ENCODE data around the gene SORBS2.
A peak's percentile ranks its signal among the peaks of the same experiment; 100 is the strongest.

SORBS2 gene

DNA sequence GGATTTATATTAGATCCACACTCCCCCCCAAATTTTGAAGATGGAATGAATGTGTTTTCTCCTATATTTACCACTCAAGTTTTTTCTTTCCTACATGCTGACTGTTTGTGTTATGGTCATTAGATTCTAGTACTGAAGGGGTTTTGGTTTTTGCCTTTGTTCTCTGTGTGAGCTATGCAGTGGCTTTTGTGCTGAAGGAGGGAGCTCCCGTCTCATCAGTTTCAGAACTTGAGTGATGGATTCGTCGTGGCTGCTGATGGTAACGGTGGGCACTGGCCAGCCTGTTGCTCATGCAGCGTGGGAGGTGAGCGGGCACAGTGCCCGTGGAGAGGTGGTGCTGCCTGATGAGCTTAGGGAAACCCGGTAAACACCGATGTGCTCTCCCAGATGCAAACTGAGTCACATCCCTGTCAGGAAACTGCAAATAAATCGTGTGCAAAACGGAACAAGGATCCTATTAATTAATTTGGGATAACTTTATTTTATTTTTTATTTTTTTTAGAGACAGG, 101.5 kb downstream of the SORBS2 start:
- DNase-seq, result no peak

DNA sequence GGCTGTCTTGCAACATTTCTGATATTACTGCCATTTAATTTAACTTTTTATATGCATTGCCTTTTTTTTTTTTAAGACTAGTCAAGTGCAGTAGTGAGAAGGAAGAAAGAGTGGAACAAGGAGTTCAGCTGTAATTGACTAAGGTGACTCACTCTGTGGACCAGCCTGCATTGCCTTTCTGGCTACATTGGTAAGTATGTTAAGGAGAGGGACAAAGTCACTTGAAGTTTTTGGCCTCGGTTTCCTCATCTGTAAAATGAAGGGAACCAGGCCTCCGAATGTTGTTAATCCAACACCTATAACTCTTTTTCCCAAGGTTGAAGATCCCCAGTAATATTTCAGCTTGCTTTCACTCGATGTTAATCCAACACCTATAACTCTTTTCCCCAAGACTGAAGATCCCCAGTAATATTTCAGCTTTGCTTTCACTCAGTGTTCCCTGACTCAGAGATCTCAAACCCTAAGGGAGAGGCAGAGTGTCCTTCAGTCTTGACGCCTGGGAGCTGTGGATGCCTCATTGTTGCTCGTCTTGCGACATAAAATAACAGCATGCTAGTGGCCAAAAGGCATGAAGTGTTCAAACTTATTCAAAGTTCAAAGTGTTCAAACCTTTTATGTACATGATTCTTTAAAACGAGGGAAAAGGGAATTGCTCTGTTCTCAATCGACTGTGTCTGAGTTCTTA, 102.0 kb downstream of the SORBS2 start:
- no peak for DNase-seq

DNA sequence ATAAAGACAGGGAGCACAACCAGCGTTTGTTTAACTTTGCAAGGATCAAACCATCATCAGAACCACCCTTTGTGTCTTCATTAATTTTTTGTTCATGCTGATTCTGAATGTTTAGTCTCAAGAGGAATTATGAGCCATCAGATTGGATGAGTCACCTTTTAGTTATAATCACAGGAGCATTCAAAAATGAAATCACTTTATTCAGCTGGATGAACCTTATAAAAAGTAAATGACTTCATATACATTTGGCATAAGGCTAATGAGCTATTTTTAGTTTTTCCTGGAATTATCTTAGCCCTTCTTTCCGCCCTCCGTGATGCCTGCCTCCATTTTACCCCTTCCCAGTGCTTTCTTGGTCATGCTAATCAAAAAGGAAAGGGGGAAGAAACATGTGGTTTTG, 103.6 kb downstream of the SORBS2 start:
- DNase-seq, result no peak

DNA sequence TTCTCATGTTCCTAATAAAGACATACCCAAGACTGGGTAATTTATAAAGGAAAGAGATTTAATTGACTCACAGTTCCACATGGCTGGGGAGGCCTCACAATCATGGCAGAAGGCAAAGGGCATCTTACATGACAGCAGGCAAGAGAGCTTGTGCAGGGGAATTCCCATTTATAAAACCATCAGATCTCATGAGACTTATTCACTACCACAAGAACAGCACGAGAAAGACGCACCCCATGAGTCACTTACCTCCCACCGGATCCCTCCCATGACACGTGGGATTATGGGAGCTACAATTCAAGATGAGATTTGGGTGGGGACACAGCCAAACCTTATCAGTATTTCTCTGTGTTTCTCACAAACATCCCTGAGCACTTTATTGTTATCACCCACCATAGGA, 104.4 kb downstream of the SORBS2 start:
- peak in 1 of 2 donors; percentile 17 for DNase-seq

DNA sequence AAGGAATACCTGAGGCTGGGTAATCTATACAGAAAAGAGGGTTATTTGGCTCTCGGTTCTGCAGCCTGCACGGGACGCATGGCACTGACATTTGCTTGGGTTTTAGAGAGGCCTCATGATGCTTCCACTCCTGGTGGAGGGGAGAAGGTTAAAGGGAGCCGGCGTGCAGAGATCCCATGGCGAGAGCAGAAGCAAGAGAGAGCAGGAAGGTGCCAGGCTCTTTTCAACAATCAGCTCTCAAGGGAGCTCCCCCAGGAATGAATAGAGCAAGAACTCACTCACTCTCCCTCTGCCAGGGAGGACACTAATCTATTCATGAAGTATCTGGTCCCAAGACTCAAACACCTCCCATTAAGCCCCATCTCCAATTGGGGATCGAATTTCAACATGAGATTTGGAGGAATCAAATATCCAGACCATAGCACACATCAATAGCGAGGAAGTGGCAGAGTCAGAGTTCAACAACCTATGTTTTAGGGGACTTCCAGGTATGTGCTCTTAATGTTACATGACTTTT, 109.8 kb downstream of the SORBS2 start:
- no peak for DNase-seq

DNA sequence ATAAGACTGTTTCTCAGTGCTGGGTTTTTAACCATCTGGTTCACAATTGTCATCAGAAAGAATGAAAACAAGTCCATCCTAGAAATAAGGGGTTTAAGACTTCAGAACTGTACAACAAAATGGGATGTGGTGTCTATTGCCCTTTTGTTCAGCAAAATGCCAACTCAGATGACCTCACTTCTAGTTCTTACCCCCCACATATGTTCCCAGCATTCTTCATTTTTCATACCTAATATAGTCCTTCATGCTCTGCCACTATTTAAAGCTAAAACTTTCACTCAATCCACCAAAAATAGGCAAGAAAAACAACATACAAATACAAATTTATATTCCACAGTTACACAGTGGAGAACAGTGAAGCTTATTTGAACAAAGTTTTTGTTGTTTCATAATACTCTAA, 111.4 kb downstream of the SORBS2 start:
- no peak for DNase-seq

DNA sequence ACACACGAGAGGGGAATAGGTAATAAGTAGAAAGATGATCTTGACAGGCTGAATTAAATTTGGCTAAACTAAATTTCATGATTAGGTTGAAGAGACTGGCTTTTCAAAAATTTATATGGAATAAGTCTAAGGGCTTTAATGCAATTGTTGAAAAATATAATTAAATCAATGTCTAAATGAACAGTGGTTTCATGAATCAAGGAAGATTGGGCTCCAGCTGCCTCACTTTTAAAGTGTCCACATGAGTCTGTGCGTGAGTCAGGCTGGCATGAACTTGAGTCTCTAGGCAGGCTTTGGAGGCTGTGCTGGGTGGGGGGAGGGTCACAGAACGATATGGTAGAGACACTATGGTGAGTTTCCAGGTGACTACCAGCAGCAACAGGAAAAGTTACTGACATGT, 111.9 kb downstream of the SORBS2 start:
- no peak for DNase-seq

DNA sequence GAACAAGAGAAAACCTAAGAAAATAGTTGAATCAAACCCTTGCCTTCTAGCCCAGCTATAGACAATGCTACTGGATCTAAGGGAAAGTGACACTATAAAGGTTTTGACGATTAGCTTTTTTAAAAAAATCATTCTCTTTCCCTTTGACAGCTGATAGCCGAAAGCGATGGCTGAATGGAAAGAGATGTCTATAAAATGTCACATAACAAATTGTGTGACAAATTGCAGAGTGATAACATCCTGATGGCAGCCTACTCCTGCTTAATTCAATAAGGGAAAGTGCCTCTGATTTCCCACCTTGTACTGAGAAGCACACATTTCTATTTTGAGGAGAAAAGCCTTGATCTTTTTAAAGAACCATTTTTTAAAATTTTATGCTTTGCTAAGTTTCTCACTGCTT, 114.5 kb downstream of the SORBS2 start:
- no peak for DNase-seq

DNA sequence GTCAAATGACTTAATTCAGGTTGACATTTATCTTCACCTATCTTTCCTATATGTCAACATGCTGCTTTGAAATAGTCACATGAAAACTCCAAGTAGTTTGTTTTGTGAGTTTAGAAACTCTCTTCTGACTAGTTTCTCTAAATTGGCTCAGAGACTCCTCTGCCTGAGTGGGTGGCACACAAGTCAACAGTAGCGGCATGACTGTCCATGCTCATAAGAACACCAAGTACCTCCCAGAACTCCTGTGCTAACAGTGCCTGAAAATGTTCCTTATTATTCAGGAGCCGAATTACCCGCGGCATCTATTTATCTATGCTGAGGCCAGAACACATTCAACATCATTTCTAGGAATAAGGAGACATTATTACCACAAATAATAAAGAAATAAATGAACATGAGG, 116.3 kb downstream of the SORBS2 start:
- no peak for DNase-seq

DNA sequence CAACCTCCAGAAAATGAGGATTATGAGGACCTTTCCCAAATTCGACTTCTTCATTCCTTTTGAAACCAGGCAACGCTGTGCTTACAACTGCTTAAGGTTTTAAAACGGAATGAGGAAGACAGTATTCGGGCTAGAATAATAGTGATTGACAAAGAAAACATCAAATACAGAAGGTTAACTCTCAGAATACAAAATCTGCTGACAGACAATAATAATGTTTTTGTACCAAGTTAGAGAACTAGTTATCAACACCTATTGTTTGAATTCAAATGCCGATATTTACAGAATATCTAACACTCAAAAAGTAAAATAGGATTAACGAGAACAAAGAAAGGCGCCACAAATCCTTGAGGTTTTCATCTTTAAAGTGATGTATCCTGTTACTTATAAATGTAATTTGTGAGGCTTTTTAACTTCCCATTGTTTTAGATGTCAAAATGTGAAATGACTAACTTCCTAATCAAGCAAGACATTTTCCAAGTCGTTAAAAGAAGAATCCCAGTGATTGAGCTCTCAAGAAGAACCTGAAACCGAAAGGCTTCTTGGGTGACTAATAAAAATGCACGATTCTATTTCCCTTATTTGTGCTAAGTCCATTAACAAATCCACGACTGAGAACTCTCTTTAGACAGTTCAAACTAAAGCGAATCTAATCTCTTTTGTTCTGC, 118.3 kb downstream of the SORBS2 start:
- DNase-seq, result no peak

DNA sequence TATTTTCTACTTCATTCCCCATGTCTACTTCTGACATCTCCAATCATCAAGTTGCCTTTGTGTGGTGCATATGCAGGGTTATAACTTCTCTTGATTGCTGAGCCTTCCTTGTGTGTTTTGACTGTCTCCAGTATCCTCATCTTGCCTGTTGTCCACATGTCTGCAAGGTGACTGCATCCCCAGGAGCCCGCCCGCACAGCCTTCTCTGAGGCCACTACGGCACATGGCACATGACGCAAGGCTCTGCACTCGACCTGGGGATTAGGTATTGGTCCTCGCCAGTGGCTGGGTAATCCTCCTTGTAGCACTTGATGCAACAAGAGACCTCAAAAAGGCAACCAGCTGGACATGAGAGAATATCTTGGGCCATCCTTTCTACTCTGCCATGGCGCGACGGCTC, 122.6 kb downstream of the SORBS2 start:
- no peak for DNase-seq

DNA sequence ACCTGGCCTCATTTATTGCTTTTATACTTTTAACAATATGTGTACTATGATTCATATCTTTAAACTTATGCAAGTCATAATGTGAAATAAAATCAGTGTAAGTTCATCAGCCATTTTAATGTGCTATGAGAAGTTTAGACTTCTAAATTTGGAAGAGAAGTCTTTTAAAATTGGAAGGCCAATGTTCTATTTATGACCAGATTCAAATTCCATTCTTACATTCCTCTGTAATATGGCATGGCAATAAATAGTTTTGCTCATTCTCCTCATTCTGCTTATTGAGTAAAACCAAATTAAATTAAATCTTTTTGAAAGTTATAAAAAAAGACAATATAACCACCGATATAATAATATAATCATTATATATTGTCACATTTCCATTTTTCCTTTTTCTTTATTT, 126.2 kb downstream of the SORBS2 start:
- no peak for DNase-seq

DNA sequence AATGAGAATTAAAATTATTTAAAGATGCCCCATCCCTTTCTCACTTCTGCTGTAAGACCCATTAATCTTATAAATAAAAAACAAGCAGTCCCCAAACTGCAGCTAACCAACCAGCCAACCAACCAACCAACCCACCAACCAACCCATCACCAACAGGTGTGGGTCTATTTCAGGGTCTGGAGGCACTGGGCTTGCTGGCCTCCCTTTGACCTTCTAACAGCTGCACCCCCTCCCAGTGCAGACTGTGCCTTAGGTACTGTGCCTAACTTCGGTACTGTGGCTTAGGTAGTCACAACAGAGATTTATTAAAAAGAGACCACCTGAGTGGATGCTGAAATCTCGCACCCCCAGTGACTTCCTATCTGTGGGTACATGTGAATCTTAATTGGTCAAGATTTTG, 128.1 kb downstream of the SORBS2 start:
- no peak for DNase-seq

DNA sequence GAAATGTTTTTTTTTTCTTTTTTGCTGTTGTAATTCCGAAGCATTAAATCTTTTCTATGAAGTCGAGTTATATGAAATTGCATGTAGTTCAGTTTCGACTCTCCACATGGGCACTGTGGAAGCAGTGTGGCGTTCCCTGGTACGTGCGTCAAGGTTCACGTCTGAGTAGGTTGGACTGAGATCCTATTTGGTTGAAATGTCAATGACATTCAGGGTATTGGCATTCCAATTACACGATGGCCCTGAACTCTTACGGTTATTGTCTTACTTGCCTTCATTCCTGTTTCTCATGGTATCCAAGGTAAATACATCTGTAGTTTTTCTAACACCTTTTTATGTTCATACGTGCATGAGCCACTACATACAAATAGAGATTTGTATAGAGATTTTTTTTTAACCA, 128.8 kb downstream of the SORBS2 start:
- no peak for DNase-seq

DNA sequence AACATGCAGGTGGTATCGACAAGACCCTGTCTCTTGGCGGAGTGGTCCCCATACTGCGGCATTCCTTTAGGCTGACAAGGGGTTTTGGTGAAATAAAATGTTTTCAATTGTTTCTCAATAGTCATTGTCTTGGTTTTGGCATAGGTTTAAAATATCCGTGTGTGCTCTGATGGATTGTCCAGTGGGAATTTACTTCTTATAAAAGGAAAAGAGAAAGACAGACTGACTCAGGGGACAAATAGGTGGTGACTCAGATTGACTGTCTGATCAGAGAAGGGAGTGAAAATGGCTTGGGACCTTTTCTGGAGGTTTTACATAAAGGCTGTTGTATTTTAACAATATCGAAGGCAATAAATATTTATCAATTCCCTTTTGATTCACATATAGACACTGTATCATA, 129.8 kb downstream of the SORBS2 start:
- DNase-seq, result no peak

DNA sequence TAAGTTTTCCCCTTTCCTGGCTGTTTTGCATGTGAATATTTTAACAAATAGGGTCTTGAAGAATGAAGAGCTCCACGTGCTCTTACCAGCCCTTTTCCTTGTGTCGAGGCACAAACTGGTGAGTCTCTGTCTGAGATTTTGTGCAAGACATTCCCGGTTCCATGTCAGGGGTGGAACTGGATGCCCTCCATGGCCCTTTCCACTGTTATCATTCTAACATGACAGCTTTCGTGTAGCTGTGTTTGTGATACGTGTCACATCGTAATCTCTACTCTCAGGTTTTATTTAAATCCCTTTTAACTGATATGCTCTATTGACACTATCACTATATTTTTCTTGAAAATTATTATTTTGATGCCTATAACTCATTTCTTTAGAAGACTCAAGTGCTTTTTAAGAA, 130.4 kb downstream of the SORBS2 start:
- no peak for DNase-seq

DNA sequence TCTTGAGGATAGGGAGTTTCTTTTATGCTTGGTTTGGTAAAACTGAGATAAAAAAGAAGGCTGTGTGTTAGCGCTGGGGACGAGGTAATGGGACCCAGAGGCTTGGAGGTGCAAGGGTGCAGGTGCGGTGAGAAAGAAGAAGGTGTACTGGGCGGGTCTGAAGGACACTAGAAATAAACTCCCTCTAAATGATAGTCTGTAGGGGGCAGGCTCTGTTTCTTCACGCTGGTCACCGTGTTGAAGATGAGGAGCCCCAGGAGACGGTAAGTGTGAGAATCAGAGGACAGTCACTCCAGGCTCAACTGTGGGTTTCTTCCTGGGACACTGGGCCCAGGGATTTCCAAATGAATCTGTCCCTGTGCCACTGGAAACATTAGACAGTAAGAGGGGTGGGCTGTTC, 131.4 kb downstream of the SORBS2 start:
- DNase-seq, result no peak

DNA sequence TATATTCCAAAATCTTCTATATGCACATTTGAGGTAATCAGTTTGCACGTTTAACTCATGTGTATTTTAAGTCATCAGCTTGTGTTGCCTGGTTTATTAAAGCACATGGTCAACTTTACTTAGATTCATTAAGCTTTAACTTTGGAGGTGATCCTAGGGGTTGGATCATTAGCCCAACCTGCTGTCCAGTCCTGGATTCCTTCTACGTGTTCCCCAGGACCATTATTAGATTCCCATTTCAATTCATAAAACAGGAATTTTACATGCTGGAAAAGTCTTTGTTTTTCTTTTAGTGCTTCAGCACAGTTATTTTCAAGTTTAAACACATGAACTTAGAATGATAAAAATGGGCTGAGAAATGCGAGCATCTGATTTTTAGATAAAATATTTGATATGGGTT, 132.5 kb downstream of the SORBS2 start:
- no peak for DNase-seq

DNA sequence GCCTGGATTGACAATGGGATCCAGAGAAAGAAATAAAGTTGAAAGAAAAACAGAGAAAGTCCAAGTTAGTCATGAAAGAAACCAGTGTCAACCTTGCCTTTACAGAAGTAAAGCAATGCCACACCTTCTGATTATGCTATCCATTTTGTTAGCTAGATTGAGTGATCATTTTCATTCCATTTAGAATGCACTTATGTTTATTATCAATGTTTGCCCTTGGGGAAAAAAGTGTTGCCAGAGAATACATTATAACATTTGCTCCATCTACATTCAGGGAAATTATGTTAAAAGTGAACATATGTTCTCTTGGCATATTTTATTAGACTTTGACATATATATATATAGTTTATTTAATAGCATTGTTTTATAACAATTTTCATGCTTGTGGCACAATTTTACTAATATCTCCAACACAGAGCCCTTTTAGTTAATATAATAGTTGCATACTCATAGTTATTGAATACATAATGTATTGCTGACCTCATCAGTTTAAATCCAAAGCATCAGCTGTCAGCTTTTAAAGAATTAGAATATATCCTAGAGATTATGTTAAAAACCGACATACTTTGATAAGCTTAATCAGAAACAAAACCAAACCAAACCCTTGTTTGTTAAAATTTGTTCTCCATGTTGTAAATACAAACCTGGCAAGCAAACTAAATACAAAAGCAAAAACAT, 134.2 kb downstream of the SORBS2 start:
- DNase-seq, result no peak

DNA sequence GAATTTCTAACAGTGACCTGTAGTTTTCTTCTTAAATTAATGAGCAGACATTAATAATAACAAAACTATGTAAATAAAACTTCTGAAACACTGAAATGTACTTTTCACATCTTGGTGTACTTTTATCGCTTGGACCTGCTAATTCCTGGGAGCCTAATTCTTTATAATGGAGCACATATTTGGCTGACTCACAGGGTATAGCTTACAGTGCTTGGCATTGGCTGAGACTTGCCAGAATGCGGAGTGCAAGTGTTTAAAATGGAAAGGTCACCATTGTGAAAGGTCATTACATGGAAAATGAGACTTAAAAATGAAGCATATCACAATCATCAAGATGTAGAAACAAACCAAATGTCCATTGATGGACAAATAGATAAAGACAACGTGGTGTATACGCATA, 139.4 kb downstream of the SORBS2 start:
- DNase-seq, result no peak

DNA sequence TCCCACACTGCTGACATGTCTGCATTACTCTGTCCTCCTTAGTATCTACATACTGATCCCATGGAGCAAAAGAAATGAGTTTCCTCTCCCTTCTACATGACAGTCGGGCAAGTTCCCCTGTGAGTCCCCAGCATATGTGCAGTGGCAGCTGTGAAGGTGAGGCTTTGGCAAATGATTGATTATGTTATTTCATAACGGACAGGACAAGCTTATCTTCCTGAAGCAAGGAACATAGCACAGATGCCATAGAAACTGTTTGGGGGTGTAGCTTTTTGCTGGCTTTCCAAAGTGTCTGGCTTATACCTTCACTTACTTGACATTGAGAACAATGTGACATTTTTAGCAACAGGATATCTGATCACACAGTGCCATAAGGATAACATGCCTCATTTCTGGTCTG, 139.8 kb downstream of the SORBS2 start:
- DNase-seq, result no peak

DNA sequence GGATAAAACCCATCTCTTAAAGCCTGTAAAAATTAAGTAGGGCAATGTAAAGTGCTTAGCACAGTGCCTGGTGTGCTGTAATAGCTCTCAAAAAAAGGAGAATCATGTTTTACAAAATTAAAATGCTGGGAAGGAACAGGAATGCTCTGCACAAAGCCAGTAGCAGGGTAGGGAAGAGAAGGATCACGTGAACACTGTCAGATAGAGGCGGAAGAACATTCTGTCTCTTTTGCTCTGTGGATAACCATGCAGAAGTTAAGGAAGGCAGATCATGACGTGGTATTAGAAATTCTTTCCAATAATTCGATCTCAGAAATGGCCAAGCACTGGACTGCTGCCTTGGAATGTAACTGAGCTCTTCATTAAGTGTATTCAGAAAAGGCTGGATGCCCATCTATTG, 140.5 kb downstream of the SORBS2 start:
- DNase-seq, result no peak

DNA sequence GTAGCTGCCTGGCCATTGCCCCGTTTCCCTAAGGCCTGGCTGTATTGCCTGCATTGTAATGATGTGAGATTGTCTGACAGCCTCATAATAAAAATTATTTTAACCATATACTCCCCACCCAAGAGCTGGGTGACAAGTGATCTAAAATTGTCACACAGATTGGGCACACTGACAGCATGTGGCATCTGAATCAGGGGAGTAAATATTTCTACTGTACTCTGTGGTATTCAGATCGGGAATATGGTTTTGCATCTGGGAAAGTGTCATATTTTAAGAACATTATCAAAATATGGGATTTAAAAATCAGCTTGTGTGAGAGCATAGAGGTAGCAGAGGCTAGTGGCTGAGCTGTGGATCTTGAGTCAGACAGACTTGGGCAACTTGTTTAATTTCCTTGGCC, 140.9 kb downstream of the SORBS2 start:
- no peak for DNase-seq

DNA sequence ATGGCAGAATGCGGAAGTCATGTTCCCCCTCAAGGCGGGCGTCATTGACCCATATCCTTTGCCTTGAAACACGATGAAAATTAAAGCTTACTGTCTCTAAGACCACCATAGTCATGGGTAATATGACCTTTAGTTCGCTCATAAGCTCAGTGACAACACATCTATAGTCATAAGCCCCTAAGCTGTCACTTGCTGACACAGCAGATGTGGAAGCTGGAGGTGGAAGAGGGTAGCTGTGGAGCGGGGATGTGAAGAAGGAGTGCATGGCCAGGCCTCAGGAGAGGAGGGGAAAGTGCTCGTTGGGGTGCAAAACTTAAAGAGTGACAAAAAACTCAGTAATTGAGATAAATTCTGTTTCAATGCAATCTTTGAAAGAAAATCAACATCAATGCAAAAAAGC, 142.7 kb downstream of the SORBS2 start:
- DNase-seq, result no peak

All from inflammatory macrophage treated with lipopolysaccharide for 1 hour (primary cell).